ENCODE data around the gene OSTF1.

Gene OSTF1

DNA sequence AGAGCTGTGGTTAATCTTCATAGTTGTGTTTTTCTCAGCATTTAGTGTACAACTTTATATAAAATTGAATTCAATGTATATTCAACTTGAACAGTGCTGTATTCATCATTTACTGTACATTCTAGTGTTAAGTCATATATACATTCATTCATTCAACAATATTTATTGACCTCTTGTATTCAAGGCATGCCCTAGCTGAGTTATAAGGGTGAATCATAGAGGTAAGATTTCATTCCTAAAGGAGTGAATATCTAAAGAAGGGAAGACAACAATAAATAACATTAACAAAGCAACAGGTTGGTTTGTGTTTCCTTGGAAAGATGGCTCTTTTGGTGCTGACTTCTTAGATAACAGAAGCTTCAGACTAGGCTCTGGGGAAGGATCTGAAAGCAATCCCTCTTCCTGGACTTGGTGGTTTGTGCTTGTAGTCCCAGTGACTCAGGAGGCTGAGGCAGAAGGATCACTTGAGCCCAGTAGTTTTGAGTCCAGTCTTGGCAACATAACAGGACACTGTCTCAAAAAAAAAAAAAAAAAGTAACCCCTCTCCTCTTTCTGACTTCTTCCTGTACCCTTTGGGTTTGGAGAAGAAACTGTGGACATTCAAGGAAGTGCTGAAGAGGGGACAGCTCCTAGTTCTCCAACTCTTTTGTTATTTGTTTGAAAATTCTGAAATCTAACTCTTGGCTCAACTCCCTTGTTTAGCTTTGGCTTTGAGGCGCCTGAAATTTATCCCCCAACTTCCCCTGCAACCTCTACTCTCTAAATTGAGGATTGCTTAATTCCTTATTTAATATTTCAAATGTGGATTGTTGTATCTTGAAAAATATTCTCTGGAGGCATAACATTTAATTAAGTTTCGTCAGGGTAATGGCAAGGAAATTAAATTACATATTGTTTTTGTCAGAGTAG lies 80.2 kb downstream of the OSTF1 start:
- DNase-seq: no peak

DNA sequence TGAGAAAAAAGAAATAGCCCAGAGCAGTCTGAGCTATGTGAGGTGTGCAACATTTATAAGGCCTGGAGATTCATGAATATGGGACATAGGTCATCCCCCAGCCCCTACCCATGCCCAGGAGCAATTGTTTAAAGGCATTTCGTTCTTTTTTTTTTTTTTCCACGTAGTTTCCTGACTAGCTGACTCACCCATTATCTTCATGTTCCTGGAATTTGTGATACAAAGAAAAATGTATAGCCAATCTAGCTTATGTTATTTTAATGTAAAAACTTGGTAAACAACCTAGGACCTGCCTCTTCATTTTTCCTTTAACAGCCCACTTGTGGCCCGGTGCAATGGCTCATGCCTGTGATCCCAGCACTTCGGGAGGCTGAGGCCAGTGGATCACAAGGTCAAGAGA lies 81.3 kb downstream of the OSTF1 start:
- no peak for DNase-seq

GRCh38 chr9:75170898-75171360 lies 82.6 kb downstream of the OSTF1 start:
- no peak for DNase-seq

DNA sequence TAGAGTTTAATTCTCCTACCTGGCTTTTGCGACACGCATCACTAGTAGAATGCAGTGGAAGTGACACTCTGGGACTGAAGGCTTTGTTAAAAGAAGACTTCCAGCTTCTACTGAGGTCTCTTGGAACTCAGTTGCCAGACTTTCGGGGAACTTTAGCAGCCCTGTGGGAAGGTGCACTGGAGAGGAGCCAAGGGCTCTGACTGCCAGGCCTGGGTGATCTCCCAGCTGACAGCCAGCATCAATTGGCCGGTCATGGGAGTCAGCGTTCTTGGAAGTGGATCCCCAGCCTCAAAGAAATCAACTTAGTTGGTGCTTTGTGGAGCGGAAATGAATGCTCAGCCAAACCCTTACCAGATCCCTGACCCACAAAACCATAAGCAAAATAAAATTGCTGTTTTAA lies 87.1 kb downstream of the OSTF1 start:
- no peak for DNase-seq

DNA sequence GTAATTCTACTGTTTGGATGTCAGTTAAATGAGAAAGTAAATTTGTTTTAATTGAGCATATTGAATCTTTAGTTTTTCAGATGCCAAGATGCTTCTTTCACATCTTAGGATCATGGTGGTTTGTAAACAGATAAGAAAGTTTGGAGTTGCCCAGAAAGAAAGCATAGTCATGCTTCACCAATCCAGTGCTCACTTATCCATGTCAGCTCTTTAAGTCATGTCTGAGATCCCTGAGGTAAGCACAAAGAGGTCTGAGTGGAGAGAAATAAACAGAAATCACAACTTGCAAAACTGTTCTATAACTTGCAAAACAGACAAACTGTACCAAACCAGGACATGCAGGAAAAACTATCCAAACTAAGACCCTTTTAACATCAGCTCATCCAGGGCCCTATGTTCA lies 87.7 kb downstream of the OSTF1 start:
- DNase-seq: no peak

DNA sequence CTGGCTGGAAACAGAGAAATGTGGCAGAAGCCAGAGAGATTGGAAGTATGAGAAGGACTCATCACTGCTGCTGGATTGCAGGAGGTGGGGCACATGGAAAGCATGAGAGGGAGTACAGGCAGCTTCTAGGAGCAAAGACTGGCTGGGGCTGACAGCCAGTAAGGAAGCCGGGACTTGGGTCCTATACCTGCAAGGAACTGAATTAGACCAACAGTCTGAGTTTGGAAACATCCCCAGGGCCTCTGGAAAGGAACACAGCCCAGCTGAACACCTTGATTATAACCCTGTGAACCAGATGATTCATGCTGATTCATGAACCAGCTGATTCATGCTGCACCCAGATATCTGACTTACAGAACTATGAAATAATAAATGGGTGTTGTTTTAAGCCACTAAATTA lies 93.4 kb downstream of the OSTF1 start:
- DNase-seq: no peak

- no peak for DNase-seq
Observed at GRCh38 chr9:75183306-75183705, 95.0 kb downstream of the OSTF1 start.

- DNase-seq: no peak
Observed at GRCh38 chr9:75184471-75184870, 96.2 kb downstream of the OSTF1 start.

GRCh38 chr9:75185585-75186170 lies 97.4 kb downstream of the OSTF1 start:
- DNase-seq: peak; percentile 27

DNA sequence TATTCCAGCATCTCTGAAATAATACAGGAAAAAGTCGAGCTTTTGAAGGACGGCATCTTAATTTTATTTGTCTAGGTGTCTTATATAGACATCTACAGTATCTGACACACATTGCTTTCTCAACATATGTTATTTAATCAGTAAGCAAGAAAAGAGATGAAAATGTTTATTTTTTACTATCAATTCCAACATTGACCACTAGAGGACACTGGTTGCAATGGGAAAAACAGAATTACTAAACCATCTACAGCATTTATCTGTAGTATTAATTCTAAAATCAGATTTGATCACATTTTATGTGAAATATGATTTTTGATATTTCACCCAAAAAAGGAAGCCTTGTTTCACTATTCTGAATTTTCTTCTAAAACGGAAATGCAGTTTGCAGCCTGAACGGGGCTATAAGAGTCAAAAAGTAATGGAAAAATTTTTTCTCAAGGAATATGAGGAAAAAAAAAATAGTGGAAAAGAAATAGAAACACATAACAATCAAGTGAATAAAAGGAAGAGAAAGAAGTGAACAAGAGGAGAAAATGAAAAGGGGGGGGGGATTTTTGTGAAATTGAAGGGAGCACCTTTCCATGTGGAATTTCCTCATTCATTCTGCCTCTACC lies 98.6 kb downstream of the OSTF1 start:
- peak; percentile 39 for DNase-seq

- DNase-seq: no peak
Observed at GRCh38 chr9:75188756-75189155, 100.4 kb downstream of the OSTF1 start.

DNA sequence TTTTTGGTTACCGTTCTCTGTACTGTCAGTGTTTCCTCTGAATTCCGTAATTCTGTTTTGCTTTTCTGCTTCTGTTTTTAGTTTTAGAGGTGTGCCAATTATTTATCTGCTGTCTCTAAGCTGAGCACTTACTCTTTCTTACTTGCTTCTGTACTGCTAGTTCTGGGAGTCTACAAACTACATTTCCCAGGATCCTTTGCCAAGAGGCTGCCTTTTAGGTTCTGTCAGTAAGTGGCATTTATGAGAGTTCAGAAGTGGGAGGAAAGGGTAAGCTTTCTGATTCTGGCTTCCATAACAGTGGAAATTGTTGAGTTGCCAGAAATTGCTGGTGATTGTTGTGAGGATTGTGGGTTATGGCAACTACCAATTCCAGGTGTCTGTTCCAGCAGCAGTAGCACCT lies 102.4 kb downstream of the OSTF1 start:
- DNase-seq: no peak
